Trophoblast cell (in vitro differentiated cells and primary cell): Measurements from ENCODE around the gene AP1S3.
"Not testable (repeated sequence)": the region's sequence is repeated elsewhere in the genome, so short reads cannot be mapped to it uniquely, and the experiment has no call there.

Source experiments
- DNase-seq, 2 donors: peaks; one replicate each; pipeline ENCODE4 v3.0.0-alpha.2; 2016
- H2AFZ ChIP-seq: 2 replicates; pipeline ENCODE4 v1.6.1; 2013; ENCODE audit warnings: low read length, moderate library complexity, mild to moderate bottlenecking; ENCODE audit not compliant: insufficient read depth, poor library complexity
- H2AK5ac ChIP-seq: 2 replicates; pipeline ENCODE4 v1.6.1; 2013; ENCODE audit warnings: mild to moderate bottlenecking, low read length
- H2BK120ac ChIP-seq: 2 replicates; pipeline ENCODE4 v1.6.1; 2013; ENCODE audit warnings: low read length, mild to moderate bottlenecking, moderate library complexity; ENCODE audit not compliant: insufficient read depth, poor library complexity
- H2BK12ac ChIP-seq: 2 replicates; pipeline ENCODE4 v1.6.1; 2013; ENCODE audit warnings: mild to moderate bottlenecking, low read length, moderate library complexity
- H2BK5ac ChIP-seq: 2 replicates; pipeline ENCODE4 v1.6.1; 2013; ENCODE audit warnings: low read length, low read depth, moderate library complexity, mild to moderate bottlenecking; ENCODE audit not compliant: poor library complexity
- H3K14ac ChIP-seq: 2 replicates; pipeline ENCODE4 v1.6.1; 2013; ENCODE audit warnings: mild to moderate bottlenecking, low read length
- H3K18ac ChIP-seq: 2 replicates; pipeline ENCODE4 v1.6.1; 2013; ENCODE audit warnings: mild to moderate bottlenecking, low read length
- H3K23ac ChIP-seq: 2 replicates; pipeline ENCODE4 v1.6.1; 2013; ENCODE audit warnings: low read length
- H3K27ac ChIP-seq: 2 replicates; pipeline ENCODE4 v1.5.1; 2013; ENCODE audit warnings: low read depth, mild to moderate bottlenecking, inconsistent platforms, low read length, moderate library complexity
- H3K27me3 ChIP-seq: 2 replicates; pipeline ENCODE4 v1.6.1; 2013; ENCODE audit warnings: inconsistent platforms, mild to moderate bottlenecking, low read length, moderate library complexity; ENCODE audit not compliant: insufficient read depth
- H3K36me3 ChIP-seq, 2 experiments: 1 replicate in 1 of 2; 2 replicates in 1 of 2; pipeline ENCODE4 v1.6.1; 2013; ENCODE audit warnings: low read length in 2 of 2, mild to moderate bottlenecking in 2 of 2, moderate library complexity in 1 of 2; ENCODE audit not compliant: insufficient read depth in 2 of 2, control insufficient read depth in 1 of 2
- H3K4ac ChIP-seq: 2 replicates; pipeline ENCODE4 v1.6.1; 2013; ENCODE audit warnings: low read depth, mild to moderate bottlenecking, low read length, moderate library complexity
- H3K4me1 ChIP-seq, 2 experiments: 1 replicate in 1 of 2; 2 replicates in 1 of 2; pipeline ENCODE4 v1.6.1; 2013; ENCODE audit warnings: low read length in 2 of 2, mild to moderate bottlenecking in 2 of 2, moderate library complexity in 1 of 2; ENCODE audit not compliant: insufficient read depth in 2 of 2, control insufficient read depth in 1 of 2
- H3K4me2 ChIP-seq: 2 replicates; pipeline ENCODE4 v1.6.1; 2013; ENCODE audit warnings: inconsistent platforms, mild to moderate bottlenecking, low read length, moderate library complexity
- H3K4me3 ChIP-seq: 2 replicates; pipeline ENCODE4 v1.5.1; 2013; ENCODE audit warnings: mild to moderate bottlenecking, low read depth, low read length, inconsistent platforms
- H3K79me1 ChIP-seq: one replicate; pipeline ENCODE4 v1.6.1; 2013; ENCODE audit warnings: low read length
- H3K79me2 ChIP-seq: 2 replicates; pipeline ENCODE4 v1.6.1; 2013; ENCODE audit warnings: low read length, mild to moderate bottlenecking; ENCODE audit not compliant: control insufficient read depth, insufficient read depth, poor library complexity
- H3K9ac ChIP-seq: 2 replicates; pipeline ENCODE4 v1.6.1; 2013; ENCODE audit warnings: mild to moderate bottlenecking, low read length
- H3K9me3 ChIP-seq: 2 replicates; pipeline ENCODE4 v1.6.1; 2013; ENCODE audit warnings: low read depth, mild to moderate bottlenecking, control low read depth, inconsistent platforms, low read length; ENCODE audit not compliant: insufficient read depth
- H4K12ac ChIP-seq: 2 replicates; pipeline ENCODE4 v1.6.1; 2013; ENCODE audit warnings: low read depth, mild to moderate bottlenecking, low read length, moderate library complexity
- H4K8ac ChIP-seq: 2 replicates; pipeline ENCODE4 v1.6.1; 2013; ENCODE audit warnings: low read depth, mild to moderate bottlenecking, low read length, moderate library complexity
- H4K91ac ChIP-seq: one replicate; pipeline ENCODE4 v1.6.1; 2013; ENCODE audit warnings: low read depth, mild to moderate bottlenecking, low read length, moderate library complexity
- WGBS: extraction: QIAGEN DNeasy Blood & Tissue Kit; methylation state at CpG from one replicate; pipeline ENCODE4 v1.1.7; 2013; ENCODE audit warnings: missing lambda C conversion rate; ENCODE audit not compliant: insufficient read length, insufficient coverage; ENCODE audit errors: extremely low coverage; 5-methylcytosine and 5-hydroxymethylcytosine counted together

The AP1S3 gene

DNA sequence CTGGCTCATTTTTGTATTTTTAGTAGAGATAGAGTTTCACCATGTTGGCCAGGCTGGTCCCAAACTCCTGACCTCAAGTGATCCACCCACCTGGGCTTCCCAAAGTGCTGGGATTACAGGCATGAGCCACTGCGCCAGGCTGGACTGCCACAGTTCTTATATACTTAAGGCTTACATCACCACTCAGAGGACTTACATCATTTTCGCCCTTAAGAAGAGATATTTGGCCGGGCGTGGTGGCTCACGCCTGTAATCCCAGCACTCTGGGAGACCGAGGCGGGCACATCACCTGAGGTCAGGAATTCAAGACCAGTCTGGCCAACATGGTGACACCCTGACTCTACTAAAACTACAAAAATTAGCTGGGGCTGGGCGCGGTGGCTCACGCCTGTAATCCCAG, 49.3 kb downstream of the AP1S3 start:
- H3K36me3 ChIP-seq, H4K8ac ChIP-seq, H3K27ac ChIP-seq, H3K79me2 ChIP-seq, H3K4me3 ChIP-seq, H3K4me2 ChIP-seq, H3K27me3 ChIP-seq, H2AK5ac ChIP-seq, H2BK5ac ChIP-seq, H3K23ac ChIP-seq, H3K9ac ChIP-seq, H2AFZ ChIP-seq, H4K12ac ChIP-seq, H3K14ac ChIP-seq, H2BK120ac ChIP-seq, H3K4me1 ChIP-seq, H2BK12ac ChIP-seq, H4K91ac ChIP-seq, H3K4ac ChIP-seq, H3K9me3 ChIP-seq, H3K18ac ChIP-seq, H3K79me1 ChIP-seq: not testable (repeated sequence)
- DNase-seq: peak; percentile 25 to 76
- WGBS: no CpG with 5 or more reads among the region's 10 CpGs

- Histone ChIP-seq H3K27me3 (no peaks in the 10 kb centered on the region), H2BK120ac (no peak overlapping the region), H3K18ac (no peak overlapping the region), H2BK12ac (no peak overlapping the region), H3K4ac (no peak overlapping the region), H2BK5ac (no peak overlapping the region), H2AFZ (no peak overlapping the region), H3K36me3 (no peaks in the 10 kb centered on the region), H3K4me2 (no peak overlapping the region), H3K79me1 (peaks cover 5% of the 10 kb centered on the region), H3K4me3 (no peak overlapping the region), H4K8ac (no peak overlapping the region), H3K79me2 (no peaks in the 10 kb centered on the region), H3K9me3 (no peaks in the 10 kb centered on the region), H4K91ac (no peak overlapping the region), H3K23ac (no peak overlapping the region), H3K27ac (no peak overlapping the region), H2AK5ac (no peak overlapping the region), H3K4me1 (peaks cover 2 to 3% of the 10 kb centered on the region in 2 experiments), H3K14ac (no peak overlapping the region), H3K9ac (no peak overlapping the region), H4K12ac (no peak overlapping the region)
- no peak for DNase-seq
- WGBS: no CpG with 5 or more reads among the region's 2 CpGs
These were observed 50.0 kb downstream of the AP1S3 start for GRCh38 chr2:223787358-223787757.

DNA sequence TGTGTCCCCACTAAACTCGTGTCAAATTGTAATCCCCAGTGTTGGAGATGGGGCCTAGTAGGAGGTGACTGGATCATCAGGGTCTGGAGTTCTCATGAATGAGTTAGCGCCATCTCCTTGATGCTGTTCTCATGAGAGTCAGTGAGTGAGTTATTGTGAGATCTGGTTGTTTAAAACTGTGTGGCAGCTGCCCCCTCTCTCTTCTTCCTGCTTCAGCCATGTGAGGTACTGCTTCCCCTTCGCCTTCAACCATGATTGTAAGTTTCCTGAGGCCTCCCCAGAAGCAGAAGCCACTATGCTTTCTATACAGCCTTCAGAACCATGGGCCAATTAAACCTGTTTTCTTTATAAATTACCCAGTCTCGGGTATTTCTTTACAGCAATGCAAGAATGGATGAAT, 50.4 kb downstream of the AP1S3 start:
- no peaks in the 10 kb centered on the region for H3K27me3 ChIP-seq
- H4K8ac ChIP-seq: no peak overlapping the region
- no peak overlapping the region for H3K4me3 ChIP-seq
- H3K4ac ChIP-seq: no peak overlapping the region
- no peak overlapping the region for H3K14ac ChIP-seq
- H3K23ac ChIP-seq: no peak overlapping the region
- H3K9me3 ChIP-seq: no peaks in the 10 kb centered on the region
- H3K27ac ChIP-seq: no peak overlapping the region
- no peak overlapping the region for H2AFZ ChIP-seq
- no peak overlapping the region for H3K9ac ChIP-seq
- peaks cover 2 to 3% of the 10 kb centered on the region in 2 experiments for H3K4me1 ChIP-seq
- no peak overlapping the region for H2BK5ac ChIP-seq
- no peak overlapping the region for H2BK12ac ChIP-seq
- no peak overlapping the region for H4K91ac ChIP-seq
- DNase-seq: no peak
- peaks cover 5% of the 10 kb centered on the region for H3K79me1 ChIP-seq
- H4K12ac ChIP-seq: no peak overlapping the region
- H3K4me2 ChIP-seq: no peak overlapping the region
- H3K18ac ChIP-seq: peak overlapping the region; percentile 76
- H3K36me3 ChIP-seq: no peaks in the 10 kb centered on the region
- no peaks in the 10 kb centered on the region for H3K79me2 ChIP-seq
- WGBS: no CpG with 5 or more reads among the region's 4 CpGs
- H2BK120ac ChIP-seq: no peak overlapping the region
- no peak overlapping the region for H2AK5ac ChIP-seq

GRCh38 chr2:223786236-223786635, 51.1 kb downstream of the AP1S3 start:
- Histone ChIP-seq H3K9ac (no peak overlapping the region), H2BK12ac (no peak overlapping the region), H3K14ac (no peak overlapping the region), H3K4me3 (no peak overlapping the region), H3K36me3 (no peaks in the 10 kb centered on the region), H3K4me1 (peaks cover 2 to 3% of the 10 kb centered on the region in 2 experiments), H2AK5ac (no peak overlapping the region), H3K4ac (no peak overlapping the region), H3K79me1 (peaks cover 5% of the 10 kb centered on the region), H2BK5ac (no peak overlapping the region), H4K8ac (no peak overlapping the region), H3K79me2 (no peaks in the 10 kb centered on the region), H3K27ac (no peak overlapping the region), H3K18ac (no peak overlapping the region), H3K9me3 (no peaks in the 10 kb centered on the region), H3K4me2 (no peak overlapping the region), H2BK120ac (no peak overlapping the region), H2AFZ (no peak overlapping the region), H4K91ac (no peak overlapping the region), H3K23ac (no peak overlapping the region), H4K12ac (no peak overlapping the region), H3K27me3 (no peaks in the 10 kb centered on the region)
- WGBS: no CpG with 5 or more reads among the region's 5 CpGs
- DNase-seq: no peak
